SJSA1 (cell line): ENCODE data around the gene BABAM2. TPM values are rescaled to one million over a fixed set of nuclear protein-coding genes. Genes with fewer than 3 reads are reported as not detected.
"Not testable (repeated sequence)": the region's sequence is repeated elsewhere in the genome, so short reads cannot be mapped to it uniquely, and the experiment has no call there.

Experiments used
- DNase-seq, 2 experiments: peaks; one replicate each; pipeline ENCODE4 v3.0.0-alpha.2; 2015 to 2020; ENCODE audit warnings: low spot score in 2 of 2, low read depth in 1 of 2
- H3K27ac ChIP-seq: fragments of 250-450 bp; sonication (Bioruptor Pico); 2 replicates; pipeline ENCODE4 v1.5.1; 2020; ENCODE audit warnings: mild to moderate bottlenecking, moderate library complexity
- H3K27me3 ChIP-seq: fragments of 250-450 bp; sonication (Bioruptor Pico); replicated peaks from 2 replicates; pipeline ENCODE4 v1.5.1; 2020; ENCODE audit warnings: mild to moderate bottlenecking, moderate library complexity
- H3K36me3 ChIP-seq: fragments of 250-450 bp; sonication (Bioruptor Pico); 2 replicates; pipeline ENCODE4 v1.5.1; 2020; ENCODE audit warnings: mild to moderate bottlenecking
- H3K4me1 ChIP-seq: fragments of 250-450 bp; sonication (Bioruptor Pico); replicated peaks from 2 replicates; pipeline ENCODE4 v1.6.1; 2021; ENCODE audit warnings: mild to moderate bottlenecking
- H3K4me3 ChIP-seq: fragments of 250-450 bp; sonication (Bioruptor Pico); 2 replicates; pipeline ENCODE4 v1.5.1; 2020; ENCODE audit warnings: mild to moderate bottlenecking
- H3K9me3 ChIP-seq: fragments of 250-450 bp; sonication (Bioruptor Pico); replicated peaks from 2 replicates; pipeline ENCODE4 v1.5.1; 2020; ENCODE audit warnings: mild to moderate bottlenecking
- total RNA-seq: library from RNA; depleted of rRNA; stranded (reverse); fragments of >200 nt; shearing (Covaris generic); gene quantifications from 2 replicates; pipeline ENCODE4 v1.2.3, GENCODE V29; 2014

Gene BABAM2
- total RNA-seq, 1 experiment from 2014 or later: 24.6 TPM

- H3K9me3 ChIP-seq: no peaks in the 10 kb centered on the region
- DNase-seq: no peak
- H3K4me3 ChIP-seq: no peak overlapping the region
- H3K36me3 ChIP-seq: no peaks in the 10 kb centered on the region; the same call in 1 of the 2 replicates
- peaks cover 24% of the 10 kb centered on the region for H3K4me1 ChIP-seq
- no peaks in the 10 kb centered on the region for H3K27me3 ChIP-seq
- no peak overlapping the region for H3K27ac ChIP-seq
Measured at GRCh38 chr2:28247734-28248133, 357.2 kb downstream of the BABAM2 start.

GRCh38 chr2:28248511-28248910, 358.0 kb downstream of the BABAM2 start:
- Histone ChIP-seq H3K36me3 (no peaks in the 10 kb centered on the region; the same call in 1 of the 2 replicates), H3K27me3 (no peaks in the 10 kb centered on the region), H3K27ac (no peak overlapping the region), H3K4me1 (peaks cover 24% of the 10 kb centered on the region), H3K9me3 (no peaks in the 10 kb centered on the region), H3K4me3 (no peak overlapping the region)
- DNase-seq: no peak

GRCh38 chr2:28250006-28250405, 359.5 kb downstream of the BABAM2 start:
- peaks cover 24% of the 10 kb centered on the region for H3K4me1 ChIP-seq
- H3K27me3 ChIP-seq: no peaks in the 10 kb centered on the region
- no peaks in the 10 kb centered on the region for H3K9me3 ChIP-seq
- no peaks in the 10 kb centered on the region; the same call in 1 of the 2 replicates for H3K36me3 ChIP-seq
- peak; percentile 62 to 87 for DNase-seq
- H3K27ac ChIP-seq: no peak overlapping the region
- H3K4me3 ChIP-seq: no peak overlapping the region

- Histone ChIP-seq H3K27me3 (no peaks in the 10 kb centered on the region), H3K4me3 (no peak overlapping the region)
- no peak for DNase-seq
Measured at GRCh38 chr2:28251337-28251736, 360.8 kb downstream of the BABAM2 start.

GRCh38 chr2:28252311-28252710, 361.8 kb downstream of the BABAM2 start:
- Histone ChIP-seq H3K27ac (no peak overlapping the region), H3K4me3 (no peak overlapping the region), H3K4me1 (peaks cover 23% of the 10 kb centered on the region), H3K36me3 (no peaks in the 10 kb centered on the region), H3K27me3 (no peaks in the 10 kb centered on the region), H3K9me3 (no peaks in the 10 kb centered on the region)
- no peak for DNase-seq

More at GRCh38 chr2:28251337-28251736, 360.8 kb downstream of the BABAM2 start:
- Histone ChIP-seq H3K9me3 (no peaks in the 10 kb centered on the region), H3K4me1 (peaks cover 24% of the 10 kb centered on the region), H3K27ac (no peak overlapping the region), H3K36me3 (no peaks in the 10 kb centered on the region)

- Histone ChIP-seq H3K4me1 (peaks cover 19% of the 10 kb centered on the region), H3K27ac (no peak overlapping the region), H3K9me3 (no peaks in the 10 kb centered on the region), H3K27me3 (no peaks in the 10 kb centered on the region), H3K4me3 (no peak overlapping the region), H3K36me3 (no peaks in the 10 kb centered on the region)
- no peak for DNase-seq
Measured at GRCh38 chr2:28253543-28253942, 363.0 kb downstream of the BABAM2 start.

GRCh38 chr2:28255231-28255630, 364.7 kb downstream of the BABAM2 start:
- not testable (repeated sequence) for H3K27ac ChIP-seq, H3K4me3 ChIP-seq, H3K36me3 ChIP-seq, H3K4me1 ChIP-seq, DNase-seq, H3K27me3 ChIP-seq, H3K9me3 ChIP-seq

- Histone ChIP-seq H3K4me3 (no peak overlapping the region), H3K27ac (no peak overlapping the region)
- DNase-seq: no peak
Measured at GRCh38 chr2:28257182-28257581, 366.7 kb downstream of the BABAM2 start.

GRCh38 chr2:28259226-28259625, 368.7 kb downstream of the BABAM2 start:
- not testable (repeated sequence) for H3K27ac ChIP-seq, H3K9me3 ChIP-seq, DNase-seq, H3K27me3 ChIP-seq, H3K4me3 ChIP-seq, H3K36me3 ChIP-seq, H3K4me1 ChIP-seq

More at GRCh38 chr2:28257182-28257581, 366.7 kb downstream of the BABAM2 start:
- Histone ChIP-seq H3K27me3 (no peaks in the 10 kb centered on the region), H3K9me3 (0 out of 2 replicates have a peak, but pooled peaks cover 3% of the 10 kb centered on the region), H3K4me1 (no peaks in the 10 kb centered on the region), H3K36me3 (no peaks in the 10 kb centered on the region)

GRCh38 chr2:28263690-28264089, 373.2 kb downstream of the BABAM2 start:
- Histone ChIP-seq H3K36me3 (no peaks in the 10 kb centered on the region), H3K4me3 (no peak overlapping the region), H3K9me3 (0 out of 2 replicates have a peak, but pooled peaks cover 3% of the 10 kb centered on the region), H3K27me3 (no peaks in the 10 kb centered on the region), H3K4me1 (peaks cover 16% of the 10 kb centered on the region), H3K27ac (no peak overlapping the region)
- DNase-seq: peak in 1 of 2 experiments; percentile 16

GRCh38 chr2:28267282-28267681, 376.8 kb downstream of the BABAM2 start:
- DNase-seq: no peak
- H3K4me1 ChIP-seq: peaks cover 42% of the 10 kb centered on the region
- no peaks in the 10 kb centered on the region for H3K27me3 ChIP-seq
- H3K27ac ChIP-seq: no peak overlapping the region
- no peaks in the 10 kb centered on the region for H3K9me3 ChIP-seq
- H3K4me3 ChIP-seq: no peak overlapping the region
- H3K36me3 ChIP-seq: no peaks in the 10 kb centered on the region

GRCh38 chr2:28268386-28268785, 377.9 kb downstream of the BABAM2 start:
- Histone ChIP-seq H3K4me3 (no peak overlapping the region), H3K9me3 (no peaks in the 10 kb centered on the region), H3K27ac (no peak overlapping the region), H3K4me1 (peaks cover 43% of the 10 kb centered on the region), H3K27me3 (no peaks in the 10 kb centered on the region), H3K36me3 (no peaks in the 10 kb centered on the region)
- DNase-seq: no peak

GRCh38 chr2:28269019-28269784, 378.7 kb downstream of the BABAM2 start:
- no peaks in the 10 kb centered on the region for H3K9me3 ChIP-seq
- no peak overlapping the region for H3K4me3 ChIP-seq
- DNase-seq: peak in 1 of 2 experiments; percentile 29
- H3K4me1 ChIP-seq: peaks cover 41% of the 10 kb centered on the region
- H3K27ac ChIP-seq: no peak overlapping the region
- H3K36me3 ChIP-seq: no peaks in the 10 kb centered on the region
- H3K27me3 ChIP-seq: no peaks in the 10 kb centered on the region

- no peaks in the 10 kb centered on the region for H3K27me3 ChIP-seq
- no peaks in the 10 kb centered on the region for H3K36me3 ChIP-seq
- no peak overlapping the region for H3K4me3 ChIP-seq
- peaks cover 50% of the 10 kb centered on the region for H3K4me1 ChIP-seq
- H3K27ac ChIP-seq: no peak overlapping the region
- no peaks in the 10 kb centered on the region for H3K9me3 ChIP-seq
- DNase-seq: peak in 1 of 2 experiments; percentile 3
Measured at GRCh38 chr2:28270456-28271152, 380.1 kb downstream of the BABAM2 start.
